OCI-LY1 (cell line): ENCODE results near the gene CTNNA3.

ENCODE experiments used
- CTCF ChIP-seq: fragments of 200-600 bp; sonication (generic), shearing (Covaris generic); IDR thresholded peaks from 2 replicates; pipeline ENCODE4 v1.5.1; 2017; ENCODE audit warnings: mild to moderate bottlenecking, antibody characterized with exemption, low read length, moderate library complexity, mixed read lengths
- EZH2 ChIP-seq: fragments of 200-600 bp; sonication (generic), shearing (Covaris generic); IDR thresholded peaks from 2 replicates; pipeline ENCODE4 v1.8.0; 2017; ENCODE audit warnings: borderline replicate concordance, mixed run types, mild to moderate bottlenecking, antibody characterized with exemption, low read length, moderate library complexity, mixed read lengths

GRCh38 chr10:66183028-66183427, 1513.0 kb downstream of the CTNNA3 start:
- TF ChIP-seq CTCF (no peak), EZH2 (no peak)
